Uterus (tissue), 2 donors: ENCODE results near the gene ARHGAP5.

ENCODE experiments used
- CTCF ChIP-seq, 4 experiments: fragments of 200-600 bp in 2 of 4; fragments of 450-650 bp in 2 of 4; sonication (generic) in 2 of 4; IDR thresholded peaks; one replicate each; pipeline ENCODE4 v1.5.1; 2016 to 2019; ENCODE audit warnings: antibody characterized with exemption in 4 of 4, mild to moderate bottlenecking in 2 of 4, moderate library complexity in 1 of 4
- POLR2A ChIP-seq, 2 donors: fragments of 450-650 bp; IDR thresholded peaks; one replicate each; pipeline ENCODE4 v1.6.1; 2016; ENCODE audit warnings: antibody characterized with exemption in 2 of 2, mild to moderate bottlenecking in 1 of 2, moderate library complexity in 1 of 2

GRCh38 chr14:32203928-32204357 lies 126.8 kb downstream of the ARHGAP5 start:
- no peak for TF ChIP-seq CTCF (IDR thresholded peaks at IDR 0.05)
- no peak for TF ChIP-seq POLR2A (IDR thresholded peaks at IDR 0.05)
